ENCODE data around the gene UPK3BL2.
"Not testable (repeated sequence)": the region's sequence is repeated elsewhere in the genome, so short reads cannot be mapped to it uniquely, and the experiment has no call there.

The UPK3BL2 gene, protein sequence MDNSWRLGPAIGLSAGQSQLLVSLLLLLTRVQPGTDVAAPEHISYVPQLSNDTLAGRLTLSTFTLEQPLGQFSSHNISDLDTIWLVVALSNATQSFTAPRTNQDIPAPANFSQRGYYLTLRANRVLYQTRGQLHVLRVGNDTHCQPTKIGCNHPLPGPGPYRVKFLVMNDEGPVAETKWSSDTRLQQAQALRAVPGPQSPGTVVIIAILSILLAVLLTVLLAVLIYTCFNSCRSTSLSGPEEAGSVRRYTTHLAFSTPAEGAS

DNA sequence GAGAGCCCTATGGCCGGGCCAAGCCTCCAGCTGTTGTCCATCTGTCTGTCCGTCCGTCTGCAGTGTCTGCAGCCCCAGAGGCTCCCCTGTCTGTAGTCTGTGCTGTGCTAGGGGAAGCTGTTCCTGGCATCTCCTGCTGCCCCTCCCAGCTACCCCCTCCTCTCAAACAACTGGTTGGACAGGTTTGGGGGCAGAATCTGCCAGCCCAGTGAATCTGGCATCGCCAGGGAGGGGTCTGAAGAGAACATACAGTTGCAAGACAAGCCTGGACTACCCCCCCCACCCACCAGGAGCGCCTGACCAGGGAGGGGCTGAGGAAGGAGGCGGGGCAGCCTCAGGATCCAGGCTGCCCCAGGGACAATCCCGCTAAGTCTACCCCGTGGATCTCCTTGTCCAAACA is at the start of gene UPK3BL2:
TSS of gene UPK3BL2 (minus strand) at position 101 of the 400 bp plus-strand sequence. CDS start at position 41, 60 bp downstream.
- DNase-seq (ENCODE audit: low spot score) = not testable (repeated sequence)

GRCh38 chr7:102592477-102593019 is 49.1 kb upstream of the UPK3BL2 start:
- DNase-seq (ENCODE audit: low spot score) = not testable (repeated sequence)

DNA sequence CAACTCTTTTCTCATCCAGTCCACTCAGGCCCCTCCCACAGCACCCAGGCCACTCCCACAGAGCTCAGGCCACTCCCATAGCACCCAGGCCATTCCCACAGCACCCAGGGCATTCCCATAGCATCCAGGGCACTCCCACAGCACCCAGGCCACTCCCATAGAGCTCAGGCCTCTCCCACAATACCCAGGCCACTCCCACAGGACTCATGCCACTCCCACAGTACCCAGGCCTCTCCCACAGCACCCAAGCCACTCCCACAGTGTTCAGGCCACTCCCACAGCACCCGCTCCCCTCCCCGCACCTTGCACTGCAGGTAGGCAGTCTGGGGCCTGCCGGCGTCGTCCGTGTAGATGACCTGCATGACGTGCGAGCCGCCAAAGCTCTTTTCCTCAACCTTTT is 46.4 kb upstream of the UPK3BL2 start:
- not testable (repeated sequence) for DNase-seq (ENCODE audit: low spot score)

DNA sequence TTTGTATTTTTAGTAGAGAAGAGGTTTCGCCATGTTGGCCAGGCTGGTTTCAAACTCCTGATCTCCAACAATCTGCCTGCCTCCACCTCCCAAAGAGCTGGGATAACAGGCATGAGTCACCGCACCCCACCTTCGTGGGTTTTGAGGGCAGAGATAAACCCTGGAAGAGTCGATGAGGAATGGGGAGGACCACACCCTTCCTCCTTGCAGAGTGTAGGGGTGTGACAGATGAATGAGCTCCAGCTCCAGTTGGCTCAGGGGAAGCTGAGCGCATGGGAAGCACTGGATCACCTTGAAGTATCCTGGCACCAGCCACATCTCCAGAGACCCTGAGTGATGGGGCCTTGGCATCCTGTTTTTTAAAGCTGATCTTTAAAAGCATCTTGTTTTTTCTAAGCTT is 40.0 kb upstream of the UPK3BL2 start:
- not testable (repeated sequence) for DNase-seq (ENCODE audit: low spot score)

DNA sequence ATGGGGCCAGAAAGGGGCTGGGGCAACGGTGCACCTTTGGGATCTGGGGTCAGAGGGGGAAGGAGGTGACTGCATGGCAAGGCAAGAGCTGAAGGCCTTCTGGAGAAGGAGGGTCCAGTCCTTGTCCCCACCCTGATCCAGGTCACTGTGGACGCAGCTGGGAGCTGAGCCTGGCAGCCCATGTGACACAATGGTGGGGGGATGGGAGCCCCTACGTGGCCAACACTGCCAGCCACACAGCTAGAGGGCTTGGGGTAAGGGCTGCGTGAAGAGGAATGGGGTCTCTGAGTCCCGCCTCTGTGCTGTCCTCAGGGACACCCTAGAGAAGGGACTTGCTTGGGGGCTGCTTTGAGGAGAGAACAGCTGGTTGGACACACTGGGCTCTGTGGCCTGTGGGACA is 38.2 kb upstream of the UPK3BL2 start:
- not testable (repeated sequence) for DNase-seq (ENCODE audit: low spot score)

GRCh38 chr7:102578486-102578885 is 35.0 kb upstream of the UPK3BL2 start:
- not testable (repeated sequence) for DNase-seq (ENCODE audit: low spot score)

GRCh38 chr7:102577315-102578240 is 34.1 kb upstream of the UPK3BL2 start:
- DNase-seq (ENCODE audit: low spot score) = not testable (repeated sequence)

- DNase-seq (ENCODE audit: low spot score) = not testable (repeated sequence)
These were observed 32.9 kb upstream of the UPK3BL2 start for GRCh38 chr7:102576363-102576762.

- not testable (repeated sequence) for DNase-seq (ENCODE audit: low spot score)
These were observed 31.1 kb upstream of the UPK3BL2 start for GRCh38 chr7:102574607-102575006.

GRCh38 chr7:102572261-102573239 is 29.1 kb upstream of the UPK3BL2 start, which contains the start of gene POLR2J3:
TSS of gene POLR2J3 (minus strand) at chr7:102572583. CDS start at chr7:102572521, 62 bp downstream.
- peak; percentile 92 for DNase-seq (ENCODE audit: low spot score)

- DNase-seq (ENCODE audit: low spot score) = not testable (repeated sequence)
These were observed 25.1 kb upstream of the UPK3BL2 start for GRCh38 chr7:102568620-102569019.

DNA sequence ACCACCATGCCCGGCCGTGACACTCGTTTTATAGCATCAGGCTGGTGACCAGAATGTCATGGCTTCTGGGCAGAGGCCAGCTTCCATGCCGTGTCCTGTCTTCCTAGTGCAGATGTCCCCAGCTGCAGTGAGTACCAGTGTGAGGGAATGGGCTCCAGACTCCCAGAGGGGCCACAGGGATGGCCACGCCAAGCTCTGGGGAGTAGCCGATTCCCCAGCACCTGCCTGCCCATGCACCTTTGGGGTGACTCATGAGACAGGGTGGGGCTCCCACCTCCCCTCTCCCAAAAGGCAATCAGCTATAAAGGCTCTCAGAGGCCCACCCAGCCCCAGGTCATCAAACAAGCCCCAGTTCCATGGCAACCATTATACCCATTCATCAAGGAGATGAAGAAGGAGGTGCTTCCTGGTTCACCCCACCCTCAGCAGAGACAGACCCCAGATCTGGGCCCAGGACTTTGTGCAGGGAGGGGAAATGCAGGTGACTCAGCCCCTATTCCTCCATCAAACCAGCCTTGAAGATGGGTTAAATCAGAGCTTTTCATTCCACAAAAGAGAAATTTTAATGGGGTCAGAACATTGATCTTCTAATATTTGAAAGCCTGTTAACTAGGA is 7.4 kb upstream of the UPK3BL2 start, which contains the start of gene SPDYE2:
TSS of gene SPDYE2 (plus strand) at position 419 of the 615 bp plus-strand sequence. CDS start 2,030 bp downstream, outside the sequence.
- not testable (repeated sequence) for DNase-seq (ENCODE audit: low spot score)

DNA sequence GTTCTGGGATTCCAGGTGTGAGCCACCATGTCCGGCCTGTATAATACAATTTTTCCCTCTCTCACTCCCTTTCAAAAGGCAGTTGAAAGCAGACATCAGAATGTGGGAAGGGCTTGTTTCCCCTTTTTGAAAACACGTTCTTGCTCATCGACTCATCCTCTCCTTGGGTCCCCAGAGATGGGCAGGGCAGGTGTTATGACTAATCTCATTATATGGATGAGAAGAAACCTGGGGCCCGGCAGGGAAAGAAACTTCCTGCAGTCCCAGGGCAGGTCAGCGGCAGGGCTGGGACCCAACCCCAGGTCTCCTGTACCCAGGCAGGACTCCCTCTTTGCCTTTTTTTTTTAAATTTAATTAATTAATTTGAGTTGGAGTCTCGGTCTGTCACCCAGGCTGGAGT is 2.9 kb upstream of the UPK3BL2 start:
- DNase-seq (ENCODE audit: low spot score) = not testable (repeated sequence)

- DNase-seq (ENCODE audit: low spot score) = not testable (repeated sequence)
These were observed 1.8 kb upstream of the UPK3BL2 start for GRCh38 chr7:102545288-102545687.

- not testable (repeated sequence) for DNase-seq (ENCODE audit: low spot score)
These were observed 876 bp upstream of the UPK3BL2 start for GRCh38 chr7:102544372-102544771.

DNA sequence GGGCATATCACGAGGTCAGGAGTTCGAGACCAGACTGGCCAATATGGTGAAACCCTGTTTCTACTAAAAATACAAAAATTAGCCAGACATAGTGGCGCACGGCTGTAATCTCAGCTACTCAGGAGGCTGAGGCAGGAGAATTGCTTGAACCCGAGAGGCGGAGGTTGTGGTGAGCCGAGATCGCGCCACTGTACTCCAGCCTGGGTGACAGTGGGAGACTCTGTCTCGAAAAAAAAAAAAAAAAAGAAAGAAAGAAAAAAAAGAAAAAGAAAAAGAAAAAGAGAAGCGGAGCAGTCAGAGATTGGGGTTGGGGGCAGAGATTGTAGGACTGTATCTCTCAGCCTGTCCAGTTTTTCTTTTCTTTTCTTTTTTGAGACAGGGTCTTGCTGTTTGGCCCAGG is 725 bp downstream of the UPK3BL2 start:
- DNase-seq (ENCODE audit: low spot score) = not testable (repeated sequence)

GRCh38 chr7:102542083-102542482 is 1.4 kb downstream of the UPK3BL2 start:
- DNase-seq (ENCODE audit: low spot score) = not testable (repeated sequence)

GRCh38 chr7:102540604-102541003 is 2.9 kb downstream of the UPK3BL2 start:
- not testable (repeated sequence) for DNase-seq (ENCODE audit: low spot score)

GRCh38 chr7:102535062-102535615 is 8.4 kb downstream of the UPK3BL2 start:
- DNase-seq (ENCODE audit: low spot score) = not testable (repeated sequence)

GRCh38 chr7:102532127-102532526 is 11.4 kb downstream of the UPK3BL2 start:
- not testable (repeated sequence) for DNase-seq (ENCODE audit: low spot score)

Measured in hematopoietic multipotent progenitor cell treated with erythropoietin and hydrocortisone succinate and interleukin-3 and kit ligand, for 15 days (in vitro differentiated cells).